ENCODE results near the gene QRFP.

GRCh38 chr9:130932255-130933079 is 35.9 kb upstream of the QRFP start:
- TF ChIP-seq CTCF (IDR thresholded peaks at IDR 0.05; ENCODE audit: borderline replicate concordance, extremely low read depth, low read length, poor library complexity, severe bottlenecking): no peak
- no peak for TF ChIP-seq EZH2 (IDR thresholded peaks at IDR 0.05; ENCODE audit: borderline replicate concordance, low read depth, low read length, severe bottlenecking)

Data from DND-41 (cell line).